Body of pancreas (tissue), 4 donors: Measurements from ENCODE around the gene PAFAH2.

Source experiments
- POLR2A ChIP-seq, 3 donors: fragments of 450-650 bp; IDR thresholded peaks; one replicate each; pipeline ENCODE4 v1.6.1; 2016; ENCODE audit warnings: antibody characterized with exemption in 3 of 3, mild to moderate bottlenecking in 2 of 3
- TF ChIP-seq, protein P1 (sequence below), 7 experiments: fragments of 450-650 bp in 4 of 7; fragments of 200-600 bp in 3 of 7; sonication (generic) in 3 of 7; IDR thresholded peaks; one replicate each; pipeline ENCODE4 v1.5.1; 2016 to 2019; ENCODE audit warnings: antibody characterized with exemption in 7 of 7

DNA sequence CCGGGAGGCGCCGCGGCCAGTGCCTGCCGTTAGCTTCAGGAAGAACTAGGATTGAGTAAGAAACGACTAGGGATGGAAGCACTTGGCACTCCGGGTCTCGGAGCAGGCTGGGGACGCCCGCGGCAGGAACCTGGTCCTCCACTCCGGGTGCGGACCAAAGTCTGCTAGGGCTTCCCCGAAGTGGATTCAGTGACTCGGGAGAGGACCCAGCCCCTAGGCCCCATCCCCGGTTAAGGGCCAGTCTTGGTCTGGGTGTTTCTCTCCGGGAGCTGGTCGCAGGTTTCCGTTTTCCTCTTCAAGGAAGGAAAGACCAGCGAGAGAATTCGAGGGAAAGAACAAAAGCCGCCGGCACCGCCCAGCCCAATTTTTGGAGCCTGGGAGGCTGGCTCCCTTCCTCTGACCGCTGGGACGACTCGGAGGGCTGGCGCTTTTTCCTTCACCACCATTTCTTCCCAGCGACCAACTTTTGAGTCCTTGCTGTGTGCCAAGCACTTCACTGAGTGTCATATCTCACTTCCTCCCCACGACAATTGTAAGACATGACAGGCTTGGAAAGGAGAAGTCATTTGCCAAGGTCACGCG is 74.8 kb downstream of the PAFAH2 start:
- TF ChIP-seq, protein P1, sequence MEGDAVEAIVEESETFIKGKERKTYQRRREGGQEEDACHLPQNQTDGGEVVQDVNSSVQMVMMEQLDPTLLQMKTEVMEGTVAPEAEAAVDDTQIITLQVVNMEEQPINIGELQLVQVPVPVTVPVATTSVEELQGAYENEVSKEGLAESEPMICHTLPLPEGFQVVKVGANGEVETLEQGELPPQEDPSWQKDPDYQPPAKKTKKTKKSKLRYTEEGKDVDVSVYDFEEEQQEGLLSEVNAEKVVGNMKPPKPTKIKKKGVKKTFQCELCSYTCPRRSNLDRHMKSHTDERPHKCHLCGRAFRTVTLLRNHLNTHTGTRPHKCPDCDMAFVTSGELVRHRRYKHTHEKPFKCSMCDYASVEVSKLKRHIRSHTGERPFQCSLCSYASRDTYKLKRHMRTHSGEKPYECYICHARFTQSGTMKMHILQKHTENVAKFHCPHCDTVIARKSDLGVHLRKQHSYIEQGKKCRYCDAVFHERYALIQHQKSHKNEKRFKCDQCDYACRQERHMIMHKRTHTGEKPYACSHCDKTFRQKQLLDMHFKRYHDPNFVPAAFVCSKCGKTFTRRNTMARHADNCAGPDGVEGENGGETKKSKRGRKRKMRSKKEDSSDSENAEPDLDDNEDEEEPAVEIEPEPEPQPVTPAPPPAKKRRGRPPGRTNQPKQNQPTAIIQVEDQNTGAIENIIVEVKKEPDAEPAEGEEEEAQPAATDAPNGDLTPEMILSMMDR (IDR thresholded peaks at IDR 0.05) = no peak
- TF ChIP-seq POLR2A (IDR thresholded peaks at IDR 0.05) = peak in 1 of 3 donors; percentile 49
